K562 (cell line): ENCODE measurements around the gene TIMM23B. TPM values are rescaled to one million over a fixed set of nuclear protein-coding genes. Genes with fewer than 3 reads are reported as not detected.
"Not testable (repeated sequence)": the region's sequence is repeated elsewhere in the genome, so short reads cannot be mapped to it uniquely, and the experiment has no call there.

Experiments
- ATAC-seq: fragments of 200-7000 bp; cut with Tn5 transposase; 3 replicates; pipeline ENCODE4 v1.9.1; 2020; ENCODE audit warnings: moderate library complexity
- BruUV-seq: library from RNA; stranded (reverse); fragments of 400-500 nt; replicated peaks from 2 replicates; lab custom pipeline; 2021; lab: Mats Ljungman, UMichigan
- CTCF ChIA-PET: fragments of 300-600 bp; formaldehyde crosslinking; extraction: SDS; loops from one replicate; lab custom pipeline; 2021; ENCODE audit warnings: low intra/inter-chr PET ratio; lab: Yijun Ruan, JAX
- POLR2A ChIA-PET: fragments of 300-600, 350-650 bp; sonication (Branson Sonifier 250); formaldehyde crosslinking; extraction: SDS; loops from one replicate; lab custom pipeline; 2021; ENCODE audit warnings: antibody characterized with exemption, inconsistent platforms; lab: Yijun Ruan, JAX
- DNase-seq, 4 experiments: peaks; one replicate each; pipeline versions ENCODE4 v3.0.0 to v3.0.0-alpha.2; 2011 to 2018; ENCODE audit warnings: low spot score in 3 of 4, mixed read lengths in 3 of 4; ENCODE audit errors: extremely low read depth in 1 of 4
- FAIRE-seq: peaks from 2 replicates; lab custom pipeline; 2011; peaks lifted over from hg19 to GRCh38; lab: Jason Lieb, UNC
- H2AFZ ChIP-seq: 2 replicates; pipeline ENCODE4 v1.6.0; 2011; ENCODE audit warnings: low read depth, low read length, control low read depth, inconsistent platforms
- H3K27ac ChIP-seq: fragments of 200-600 bp; 3 replicates; pipeline ENCODE4 v1.8.0; 2011; ENCODE audit warnings: low read depth, mild to moderate bottlenecking, control low read depth, inconsistent platforms, low read length, moderate library complexity, mixed read lengths; ENCODE audit errors: extremely low read depth
- H3K27me3 ChIP-seq, 2 experiments: fragments of 300-600 bp in 1 of 2; 2 replicates in 1 of 2; 3 replicates in 1 of 2; pipeline versions ENCODE4 v1.6.0 to v1.8.0; 2011; ENCODE audit warnings: inconsistent platforms in 2 of 2, low read length in 2 of 2, mild to moderate bottlenecking in 1 of 2, mixed read lengths in 1 of 2, moderate library complexity in 1 of 2; ENCODE audit not compliant: control insufficient read depth in 2 of 2, insufficient read depth in 2 of 2
- H3K36me3 ChIP-seq: fragments of 300-600 bp; 3 replicates; pipeline ENCODE4 v1.8.0; 2011; ENCODE audit warnings: mild to moderate bottlenecking, low read length, inconsistent platforms; ENCODE audit not compliant: control insufficient read depth, insufficient read depth
- H3K4me1 ChIP-seq, 2 experiments: fragments of 200-600 bp in 1 of 2; replicated peaks in 1 of 2; 2 replicates in 1 of 2; 3 replicates in 1 of 2; pipeline versions ENCODE4 v1.5.1 to v1.8.0; 2011; ENCODE audit warnings: inconsistent platforms in 2 of 2, low read length in 2 of 2, mild to moderate bottlenecking in 1 of 2, mixed read lengths in 1 of 2, moderate library complexity in 1 of 2; ENCODE audit not compliant: control insufficient read depth in 2 of 2, insufficient read depth in 2 of 2
- H3K4me2 ChIP-seq: 2 replicates; pipeline ENCODE4 v1.6.1; 2011; ENCODE audit warnings: low read length, control low read depth, inconsistent platforms, mixed read lengths; ENCODE audit not compliant: insufficient read depth
- H3K4me3 ChIP-seq: fragments of 200-600 bp; sonication (generic), shearing (Covaris generic); 2 replicates; pipeline ENCODE4 v1.5.1; 2016; ENCODE audit warnings: control low read depth, inconsistent platforms
- H3K79me2 ChIP-seq: fragments of 200-600 bp; 3 replicates; pipeline ENCODE4 v1.8.0; 2011; ENCODE audit warnings: low read length, inconsistent platforms; ENCODE audit not compliant: control insufficient read depth, insufficient read depth
- H3K9ac ChIP-seq, 2 experiments: 2 replicates each; pipeline versions ENCODE4 v1.6.0 to v1.6.1; 2011; ENCODE audit warnings: low read depth in 2 of 2, low read length in 2 of 2, control low read depth in 1 of 2, inconsistent platforms in 1 of 2, mild to moderate bottlenecking in 1 of 2, mixed read lengths in 1 of 2; ENCODE audit not compliant: insufficient read depth in 1 of 2
- H3K9me1 ChIP-seq: one replicate; pipeline ENCODE4 v1.6.0; 2011; ENCODE audit warnings: inconsistent platforms, mild to moderate bottlenecking, low read length, moderate library complexity; ENCODE audit not compliant: control insufficient read depth, insufficient read depth
- H3K9me3 ChIP-seq: replicated peaks from 2 replicates; pipeline ENCODE4 v1.5.1; 2011; ENCODE audit warnings: low read depth, low read length, inconsistent platforms; ENCODE audit not compliant: control insufficient read depth, insufficient read depth
- H4K20me1 ChIP-seq: replicated peaks from 2 replicates; pipeline ENCODE4 v1.6.1; 2011; ENCODE audit warnings: low read length, inconsistent platforms, mixed read lengths; ENCODE audit not compliant: control insufficient read depth, insufficient read depth
- C11orf30 ChIP-seq: fragments of 450-650 bp; IDR thresholded peaks from 2 replicates; pipeline ENCODE4 v1.6.1; 2016; ENCODE audit warnings: low read depth, mild to moderate bottlenecking
- DPF2 ChIP-seq: fragments of 450-650 bp; IDR thresholded peaks from 2 replicates; pipeline ENCODE4 v1.6.1; 2016
- MAFG ChIP-seq: fragments of 450-650 bp; conservative IDR thresholded peaks from 2 replicates; pipeline ENCODE4 v1.6.1; 2016; ENCODE audit warnings: missing genetic modification characterization, missing compliant biosample characterization
- NFE2 ChIP-seq: IDR thresholded peaks from 2 replicates; pipeline ENCODE4 v1.6.1; 2014; ENCODE audit warnings: antibody characterized with exemption, low read depth
- TAF9B ChIP-seq: fragments of 450-650 bp; IDR thresholded peaks from 2 replicates; pipeline ENCODE4 v1.6.1; 2018; ENCODE audit warnings: mild to moderate bottlenecking; ENCODE audit not compliant: partially characterized antibody
- TFAP4 ChIP-seq: sonication (generic); formaldehyde crosslinking; IDR thresholded peaks from 2 replicates; pipeline ENCODE4 v1.8.0; 2022; ENCODE audit warnings: missing genetic modification reagents, mild to moderate bottlenecking, moderate library complexity, borderline replicate concordance
- ZNF316 ChIP-seq: fragments of 450-650 bp; IDR thresholded peaks from 2 replicates; pipeline ENCODE4 v1.6.1; 2016
- WGBS: fragments of 100-300 bp; shearing (Covaris generic); methylation state at CpG from one replicate; pipeline ENCODE4 v1.1.6; 2016; ENCODE audit warnings: low coverage, mixed read lengths; ENCODE audit not compliant: insufficient coverage; ENCODE audit errors: missing lambda C conversion rate; 5-methylcytosine and 5-hydroxymethylcytosine counted together
- in situ Hi-C: fragments of 300-500 bp; cut with MboI; formaldehyde crosslinking; loops from 4 replicates; pipeline ENCODE4 v1.15.0; 2018; ENCODE audit warnings: inconsistent platforms, mixed read lengths
- intact Hi-C: fragments of 100-400 bp; cut with micrococcal nuclease; formaldehyde crosslinking; loops from 2 replicates; pipeline ENCODE4 v1.14.2; 2022
- polyA plus RNA-seq, 8 experiments: library from polyadenylated mRNA; depleted of rRNA in 4 of 8; stranded (reverse) in 5 of 8; unstranded in 3 of 8; fragments of >200 nt; fragmentation: Nextera tagmentation in 2 of 8; fragmentation: Illumina TruSeq in 1 of 8; extraction: Ambion mirVana in 2 of 8; extraction: Trizol in 1 of 8; gene quantifications; 2 replicates each; pipeline versions ENCODE4 v1.2.1 to v1.2.3, GENCODE V29; 2011 to 2014; ENCODE audit warnings: inconsistent platforms in 1 of 8, missing spikeins in 1 of 8
- total RNA-seq, 7 experiments: library from RNA; depleted of rRNA in 6 of 7; stranded (reverse); fragments of >200 nt in 6 of 7; fragmentation: Illumina TruSeq in 2 of 7; extraction: Trizol in 2 of 7; gene quantifications; 2 replicates each; pipeline versions ENCODE4 v1.2.1 to v1.2.3, GENCODE V29; 2011 to 2021; ENCODE audit warnings: low replicate concordance in 1 of 7

Gene TIMM23B
- total and polyA plus RNA-seq, 9 of the 15 experiments (the other 6 are each of a cell fraction or from before 2014, with no cell fraction given): 7.2 to 40.2 (median 24.7) TPM

GRCh38 chr10:49931276-49931675 is 10.6 kb upstream of the TIMM23B start:
- H3K9ac ChIP-seq, H3K4me1 ChIP-seq, H3K79me2 ChIP-seq, POLR2A ChIA-PET, H3K4me2 ChIP-seq, FAIRE-seq, ATAC-seq, intact Hi-C loops, in situ Hi-C loops, H3K4me3 ChIP-seq, CTCF ChIA-PET, BruUV-seq, H2AFZ ChIP-seq, H3K27ac ChIP-seq, H4K20me1 ChIP-seq, DNase-seq, H3K9me1 ChIP-seq, H3K9me3 ChIP-seq, H3K27me3 ChIP-seq: not testable (repeated sequence)
- WGBS: 68% methylated on average over 2 of the region's 5 CpGs
- peak; percentile 11; the same call in 1 of the 2 replicates for TF ChIP-seq NFE2
- TF ChIP-seq MAFG (tag): peak; percentile 30; the same call in 1 of the 2 replicates
- peak; percentile 56 for TF ChIP-seq C11orf30
- TF ChIP-seq TAF9B: peak; percentile 52
- peak; percentile 40 for TF ChIP-seq TFAP4 (CRISPR knock-in tag)
- TF ChIP-seq DPF2: 0 out of 2 replicates have a peak, but pooled peaks have one; percentile 16
- peak; percentile 49 for TF ChIP-seq ZNF316
- peaks cover 19% of the 10 kb centered on the region; the same call in 1 of the 3 replicates for H3K36me3 ChIP-seq
